Thyroid gland (tissue), 4 donors: ENCODE results near the gene ADGRE3.
"Not testable (repeated sequence)": the region's sequence is repeated elsewhere in the genome, so short reads cannot be mapped to it uniquely, and the experiment has no call there.

Source experiments
- CTCF ChIP-seq, 6 experiments: fragments of 200-600 bp in 3 of 6; fragments of 450-650 bp in 3 of 6; sonication (generic) in 3 of 6; IDR thresholded peaks; one replicate each; pipeline ENCODE4 v1.5.1; 2016 to 2019; ENCODE audit warnings: antibody characterized with exemption in 6 of 6, mild to moderate bottlenecking in 2 of 6, inconsistent platforms in 1 of 6, moderate library complexity in 1 of 6
- POLR2A ChIP-seq, 2 donors: fragments of 450-650 bp; IDR thresholded peaks; one replicate each; pipeline ENCODE4 v1.6.1; 2017; ENCODE audit warnings: antibody characterized with exemption in 2 of 2, mild to moderate bottlenecking in 2 of 2, moderate library complexity in 1 of 2

GRCh38 chr19:14613399-14614098 lies 61.1 kb downstream of the ADGRE3 start:
- TF ChIP-seq CTCF, POLR2A (IDR thresholded peaks at IDR 0.05): not testable (repeated sequence)
